Liver (tissue), 9 donors: ENCODE results near the gene PLCB4. TPM values are rescaled to one million over a fixed set of nuclear protein-coding genes. Genes with fewer than 3 reads are reported as not detected.

Source experiments
- DNase-seq: peaks from one replicate; pipeline ENCODE4 v3.0.0-alpha.2; 2017; ENCODE audit warnings: low spot score
- H3K27ac ChIP-seq, 2 donors: one replicate each; pipeline ENCODE4 v1.7.0; 2013; ENCODE audit warnings: inconsistent platforms in 2 of 2, low read length in 2 of 2, control low read depth in 1 of 2, low read depth in 1 of 2, mild to moderate bottlenecking in 1 of 2
- H3K27me3 ChIP-seq, 4 donors: one replicate each; pipeline versions ENCODE4 v1.6.1 to v1.7.0; 2013; ENCODE audit warnings: low read length in 3 of 4, inconsistent platforms in 1 of 4, mild to moderate bottlenecking in 1 of 4, moderate library complexity in 1 of 4; ENCODE audit not compliant: control insufficient read depth in 4 of 4, insufficient read depth in 4 of 4
- H3K36me3 ChIP-seq, 4 donors: one replicate each; pipeline versions ENCODE4 v1.6.1 to v1.7.0; 2013; ENCODE audit warnings: low read length in 3 of 4, mild to moderate bottlenecking in 3 of 4, low read depth in 1 of 4, moderate library complexity in 1 of 4; ENCODE audit not compliant: control insufficient read depth in 4 of 4, insufficient read depth in 3 of 4
- H3K4me1 ChIP-seq, 4 donors: one replicate each; pipeline versions ENCODE4 v1.6.1 to v1.7.0; 2013; ENCODE audit warnings: low read length in 3 of 4, mild to moderate bottlenecking in 3 of 4, moderate library complexity in 1 of 4; ENCODE audit not compliant: control insufficient read depth in 4 of 4, insufficient read depth in 4 of 4
- H3K4me3 ChIP-seq, 3 donors: one replicate each; pipeline versions ENCODE4 v1.6.1 to v1.7.0; 2013; ENCODE audit warnings: low read length in 3 of 3, control low read depth in 1 of 3, low read depth in 1 of 3, mild to moderate bottlenecking in 1 of 3
- H3K9ac ChIP-seq, 2 donors: one replicate each; pipeline ENCODE4 v1.7.0; 2013; ENCODE audit warnings: low read length in 2 of 2, mild to moderate bottlenecking in 2 of 2, moderate library complexity in 2 of 2, control low read depth in 1 of 2, low read depth in 1 of 2
- H3K9me3 ChIP-seq, 4 donors: one replicate each; pipeline versions ENCODE4 v1.6.1 to v1.7.0; 2013; ENCODE audit warnings: low read length in 3 of 4; ENCODE audit not compliant: control insufficient read depth in 4 of 4
- ATF3 ChIP-seq: IDR thresholded peaks from 2 replicates; pipeline ENCODE4 v1.6.1; 2016; ENCODE audit warnings: antibody characterized with exemption
- CTCF ChIP-seq: fragments of 150-350 bp; IDR thresholded peaks from 2 replicates; pipeline ENCODE4 v1.5.1; 2017; ENCODE audit warnings: improper control_type of control experiment, low read depth, low read length; ENCODE audit not compliant: missing input control
- EGR1 ChIP-seq, 2 donors: IDR thresholded peaks; 2 replicates each; pipeline ENCODE4 v1.6.1; 2016 to 2018; ENCODE audit warnings: antibody characterized with exemption in 2 of 2, low read depth in 2 of 2
- FOXA1 ChIP-seq: IDR thresholded peaks from 2 replicates; pipeline ENCODE4 v1.6.1; 2016; ENCODE audit warnings: antibody characterized with exemption
- FOXA2 ChIP-seq: IDR thresholded peaks from 2 replicates; pipeline ENCODE4 v1.6.1; 2016; ENCODE audit warnings: antibody characterized with exemption
- HNF4A ChIP-seq, 2 donors: conservative IDR thresholded peaks; 2 replicates each; pipeline ENCODE4 v1.6.1; 2016; ENCODE audit warnings: antibody characterized with exemption in 2 of 2, mild to moderate bottlenecking in 2 of 2
- HNF4G ChIP-seq: IDR thresholded peaks from 2 replicates; pipeline ENCODE4 v1.6.1; 2016; ENCODE audit warnings: antibody characterized with exemption
- JUND ChIP-seq, 2 donors: IDR thresholded peaks; 2 replicates each; pipeline ENCODE4 v1.6.1; 2016; ENCODE audit warnings: antibody characterized with exemption in 2 of 2
- MAX ChIP-seq: IDR thresholded peaks from 2 replicates; pipeline ENCODE4 v1.6.1; 2016; ENCODE audit warnings: antibody characterized with exemption
- NR2F2 ChIP-seq: IDR thresholded peaks from 2 replicates; pipeline ENCODE4 v1.6.1; 2016; ENCODE audit warnings: antibody characterized with exemption
- RAD21 ChIP-seq, 2 donors: IDR thresholded peaks; 2 replicates each; pipeline ENCODE4 v1.6.1; 2016; ENCODE audit warnings: antibody characterized with exemption in 2 of 2, mild to moderate bottlenecking in 2 of 2
- REST ChIP-seq: IDR thresholded peaks from 2 replicates; pipeline ENCODE4 v1.6.1; 2016; ENCODE audit warnings: antibody characterized with exemption, mild to moderate bottlenecking
- RXRA ChIP-seq, 2 donors: IDR thresholded peaks; 2 replicates each; pipeline ENCODE4 v1.6.1; 2017 to 2018; ENCODE audit warnings: antibody characterized with exemption in 2 of 2, mild to moderate bottlenecking in 1 of 2
- SP1 ChIP-seq: IDR thresholded peaks from 2 replicates; pipeline ENCODE4 v1.6.1; 2018; ENCODE audit warnings: antibody characterized with exemption, mild to moderate bottlenecking
- TAF1 ChIP-seq: conservative IDR thresholded peaks from 2 replicates; pipeline ENCODE4 v1.6.1; 2016; ENCODE audit warnings: antibody characterized with exemption, mild to moderate bottlenecking
- YY1 ChIP-seq: IDR thresholded peaks from 2 replicates; pipeline ENCODE4 v1.6.1; 2016; ENCODE audit warnings: antibody characterized with exemption, mild to moderate bottlenecking
- ZBTB33 ChIP-seq: IDR thresholded peaks from 2 replicates; pipeline ENCODE4 v1.6.1; 2016; ENCODE audit warnings: antibody characterized with exemption
- WGBS: extraction: QIAGEN DNeasy Blood & Tissue Kit; methylation state at CpG from one replicate; pipeline ENCODE4 v1.1.7; 2013; 5-methylcytosine and 5-hydroxymethylcytosine counted together
- polyA plus RNA-seq, 2 donors: library from polyadenylated mRNA; stranded (reverse) in 1 of 2; unstranded in 1 of 2; fragments of 200-250 nt in 1 of 2; fragments of >200 nt in 1 of 2; fragmentation: Nextera tagmentation in 1 of 2; extraction: Ambion mirVana in 1 of 2; gene quantifications; one replicate each; pipeline versions ENCODE4 v1.2.1 to v1.2.3, GENCODE V29; 2013 to 2015
- total RNA-seq, 2 donors: library from RNA; depleted of rRNA; stranded (reverse); fragments of >200 nt; gene quantifications; one replicate each; pipeline ENCODE4 v1.2.3, GENCODE V29; 2014
- donor health status: healthy.
- donor health status: healthy.
- donor health status: healthy.
- donor health status: healthy.
- donor health status: healthy.

Gene PLCB4
- total and polyA plus RNA-seq, 4 donors, result 0.14 to 0.67 (median 0.30) TPM

GRCh38 chr20:9035126-9035525 lies 33.8 kb upstream of the PLCB4 start:
- Histone ChIP-seq H3K27me3 (no peaks in the 10 kb centered on the region), H3K9me3 (no peaks in the 10 kb centered on the region), H3K27ac (no peak overlapping the region), H3K36me3 (no peaks in the 10 kb centered on the region), H3K9ac (no peak overlapping the region), H3K4me3 (no peak overlapping the region), H3K4me1 (no peaks in the 10 kb centered on the region)
- TF ChIP-seq NR2F2 (no peak), CTCF (no peak), FOXA1 (no peak), TAF1 (no peak), RXRA (IDR thresholded peaks at IDR 0.05) (no peak), EGR1 (IDR thresholded peaks at IDR 0.05; ENCODE audit: low read depth in 2 of 2) (no peak), SP1 (no peak)
- WGBS, result 58% methylated on average over 3 of the region's 3 CpGs
- no peak for DNase-seq

- no peak for DNase-seq
- TF ChIP-seq HNF4G, result no peak
- TF ChIP-seq EGR1 (IDR thresholded peaks at IDR 0.05; ENCODE audit: low read depth in 2 of 2), result no peak
- no peak for TF ChIP-seq TAF1
- TF ChIP-seq RAD21 (IDR thresholded peaks at IDR 0.05), result no peak
- TF ChIP-seq CTCF, result no peak
- no peak for TF ChIP-seq ZBTB33
- TF ChIP-seq MAX, result no peak
- no peak for TF ChIP-seq RXRA (IDR thresholded peaks at IDR 0.05)
- no peak for TF ChIP-seq NR2F2
- TF ChIP-seq ATF3, result no peak
- no peak for TF ChIP-seq REST
- no peak for TF ChIP-seq SP1
- no peak for TF ChIP-seq JUND (IDR thresholded peaks at IDR 0.05)
- no peak for TF ChIP-seq HNF4A (conservative IDR thresholded peaks at IDR 0.05)
- TF ChIP-seq YY1, result no peak
- no peak for TF ChIP-seq FOXA2
- Histone ChIP-seq H3K36me3 (no peaks in the 10 kb centered on the region), H3K27ac (no peak overlapping the region), H3K4me3 (no peak overlapping the region), H3K4me1 (no peaks in the 10 kb centered on the region), H3K27me3 (no peaks in the 10 kb centered on the region), H3K9ac (no peak overlapping the region), H3K9me3 (no peaks in the 10 kb centered on the region)
- 74% methylated on average over 1 of the region's 1 CpG for WGBS
Observed at GRCh38 chr20:9036593-9036992, 32.3 kb upstream of the PLCB4 start.
